ENCODE results near the gene PCDHGB7. TPM values are rescaled to one million over a fixed set of nuclear protein-coding genes. Genes with fewer than 3 reads are reported as not detected.
"Not testable (repeated sequence)": the region's sequence is repeated elsewhere in the genome, so short reads cannot be mapped to it uniquely, and the experiment has no call there.

The PCDHGB7 gene
- total RNA-seq, 6 experiments from 2014 or later, result 5.8 to 21.7 (median 6.8) TPM

DNA sequence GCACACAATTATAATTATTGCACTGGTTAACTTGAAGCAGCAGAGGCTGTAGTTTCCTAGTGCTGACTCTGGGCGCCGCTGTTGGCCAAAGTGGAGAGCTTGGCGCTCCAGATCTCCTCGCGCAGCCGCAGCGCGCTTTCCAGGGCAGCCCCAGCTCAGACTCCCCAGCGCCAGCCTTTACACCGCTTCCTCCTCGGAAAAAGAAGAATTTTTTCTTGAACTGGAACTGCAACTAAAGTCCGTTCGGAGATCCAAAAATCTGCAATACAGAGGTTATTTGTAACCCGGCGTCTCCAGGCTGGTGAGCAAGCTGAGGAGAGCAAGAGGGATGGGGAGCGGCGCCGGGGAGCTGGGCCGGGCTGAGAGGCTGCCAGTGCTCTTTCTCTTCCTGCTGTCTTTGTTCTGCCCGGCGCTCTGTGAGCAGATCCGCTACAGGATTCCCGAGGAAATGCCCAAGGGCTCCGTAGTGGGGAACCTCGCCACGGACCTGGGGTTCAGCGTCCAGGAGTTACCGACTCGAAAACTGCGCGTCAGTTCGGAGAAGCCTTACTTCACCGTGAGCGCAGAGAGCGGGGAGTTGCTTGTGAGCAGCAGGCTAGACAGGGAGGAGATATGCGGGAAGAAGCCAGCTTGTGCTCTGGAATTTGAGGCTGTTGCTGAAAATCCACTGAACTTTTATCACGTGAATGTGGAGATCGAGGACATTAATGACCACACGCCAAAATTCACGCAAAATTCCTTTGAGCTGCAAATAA lies 29.7 kb upstream of the PCDHGB7 start, which contains the start of gene PCDHGB4:
Gene PCDHGB4 (plus strand): TSS at position 142 of the 755 bp plus-strand sequence. CDS start 187 bp downstream, at position 329.
- peaks cover 76% of the 10 kb centered on the region for H3K9me3 Mint-ChIP-seq
- peak within 1 kb of the TSS; percentile 79 for H3K4me3 Mint-ChIP-seq
- TF ChIP-seq, protein P1, sequence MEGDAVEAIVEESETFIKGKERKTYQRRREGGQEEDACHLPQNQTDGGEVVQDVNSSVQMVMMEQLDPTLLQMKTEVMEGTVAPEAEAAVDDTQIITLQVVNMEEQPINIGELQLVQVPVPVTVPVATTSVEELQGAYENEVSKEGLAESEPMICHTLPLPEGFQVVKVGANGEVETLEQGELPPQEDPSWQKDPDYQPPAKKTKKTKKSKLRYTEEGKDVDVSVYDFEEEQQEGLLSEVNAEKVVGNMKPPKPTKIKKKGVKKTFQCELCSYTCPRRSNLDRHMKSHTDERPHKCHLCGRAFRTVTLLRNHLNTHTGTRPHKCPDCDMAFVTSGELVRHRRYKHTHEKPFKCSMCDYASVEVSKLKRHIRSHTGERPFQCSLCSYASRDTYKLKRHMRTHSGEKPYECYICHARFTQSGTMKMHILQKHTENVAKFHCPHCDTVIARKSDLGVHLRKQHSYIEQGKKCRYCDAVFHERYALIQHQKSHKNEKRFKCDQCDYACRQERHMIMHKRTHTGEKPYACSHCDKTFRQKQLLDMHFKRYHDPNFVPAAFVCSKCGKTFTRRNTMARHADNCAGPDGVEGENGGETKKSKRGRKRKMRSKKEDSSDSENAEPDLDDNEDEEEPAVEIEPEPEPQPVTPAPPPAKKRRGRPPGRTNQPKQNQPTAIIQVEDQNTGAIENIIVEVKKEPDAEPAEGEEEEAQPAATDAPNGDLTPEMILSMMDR (IDR thresholded peaks at IDR 0.05), result peak; percentile 57
- not testable (repeated sequence) for H3K27ac Mint-ChIP-seq; H3K27me3 Mint-ChIP-seq (ENCODE audit: insufficient read depth); DNase-seq
- peaks cover 26% of the 10 kb centered on the region for H3K4me1 Mint-ChIP-seq (ENCODE audit: low read depth)
- H3K36me3 Mint-ChIP-seq (ENCODE audit: low read depth), result peaks cover 58% of the 10 kb centered on the region

DNA sequence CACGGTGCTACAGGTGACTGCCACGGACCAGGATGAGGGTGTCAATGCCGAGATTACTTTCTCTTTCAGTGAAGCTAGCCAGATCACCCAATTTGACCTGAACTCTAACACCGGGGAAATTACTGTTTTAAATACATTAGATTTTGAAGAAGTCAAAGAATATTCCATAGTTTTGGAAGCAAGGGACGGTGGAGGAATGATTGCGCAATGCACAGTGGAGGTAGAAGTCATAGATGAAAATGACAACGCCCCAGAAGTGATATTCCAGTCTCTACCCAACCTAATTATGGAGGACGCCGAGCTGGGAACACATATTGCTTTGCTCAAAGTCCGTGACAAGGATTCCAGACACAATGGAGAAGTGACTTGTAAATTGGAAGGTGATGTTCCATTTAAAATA lies 28.8 kb upstream of the PCDHGB7 start:
- peak overlapping the region; percentile 67; the same call in 1 of the 2 replicates for H3K4me3 Mint-ChIP-seq
- peaks cover 21% of the 10 kb centered on the region for H3K4me1 Mint-ChIP-seq (ENCODE audit: low read depth)
- H3K27ac Mint-ChIP-seq, result no peak overlapping the region
- TF ChIP-seq, protein P1 (IDR thresholded peaks at IDR 0.05), result no peak
- H3K9me3 Mint-ChIP-seq, result peaks cover 73% of the 10 kb centered on the region
- no peak for DNase-seq
- H3K27me3 Mint-ChIP-seq (ENCODE audit: insufficient read depth), result no peaks in the 10 kb centered on the region; the same call in 1 of the 2 replicates
- peaks cover 57% of the 10 kb centered on the region for H3K36me3 Mint-ChIP-seq (ENCODE audit: low read depth)

DNA sequence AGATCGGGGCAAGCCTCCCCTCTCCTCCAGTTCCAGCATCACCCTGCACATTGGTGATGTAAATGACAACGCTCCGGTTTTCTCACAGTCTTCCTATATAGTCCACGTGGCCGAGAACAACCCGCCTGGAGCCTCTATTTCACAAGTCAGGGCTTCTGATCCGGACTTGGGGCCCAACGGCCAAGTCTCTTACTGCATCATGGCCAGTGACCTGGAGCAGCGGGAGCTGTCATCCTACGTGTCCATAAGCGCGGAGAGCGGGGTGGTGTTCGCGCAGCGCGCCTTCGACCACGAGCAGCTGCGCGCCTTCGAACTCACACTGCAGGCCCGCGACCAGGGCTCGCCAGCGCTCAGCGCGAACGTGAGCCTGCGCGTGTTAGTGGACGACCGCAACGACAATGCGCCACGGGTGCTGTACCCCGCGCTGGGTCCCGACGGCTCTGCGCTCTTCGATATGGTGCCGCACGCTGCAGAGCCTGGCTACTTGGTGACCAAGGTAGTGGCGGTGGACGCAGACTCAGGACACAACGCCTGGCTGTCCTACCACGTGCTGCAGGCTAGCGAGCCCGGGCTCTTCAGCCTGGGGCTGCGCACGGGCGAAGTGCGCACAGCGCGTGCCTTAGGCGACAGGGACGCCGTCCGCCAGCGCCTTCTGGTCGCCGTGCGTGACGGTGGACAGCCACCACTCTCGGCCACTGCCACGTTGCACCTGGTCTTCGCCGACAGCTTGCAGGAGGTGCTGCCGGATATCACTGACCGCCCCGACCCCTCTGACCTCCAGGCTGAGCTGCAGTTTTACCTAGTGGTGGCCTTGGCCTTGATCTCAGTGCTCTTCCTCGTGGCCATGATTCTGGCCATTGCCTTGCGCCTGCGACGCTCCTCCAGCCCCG lies 28.1 kb upstream of the PCDHGB7 start:
- Mint-ChIP-seq H3K27me3 (ENCODE audit: insufficient read depth) (no peaks in the 10 kb centered on the region; the same call in 1 of the 2 replicates), H3K4me1 (ENCODE audit: low read depth) (peaks cover 21% of the 10 kb centered on the region), H3K27ac (no peak overlapping the region), H3K4me3 (peak overlapping the region; percentile 51; the same call in 1 of the 2 replicates), H3K36me3 (ENCODE audit: low read depth) (peaks cover 59% of the 10 kb centered on the region), H3K9me3 (peaks cover 73% of the 10 kb centered on the region)
- TF ChIP-seq, protein P1 (IDR thresholded peaks at IDR 0.05), result no peak
- DNase-seq, result no peak

DNA sequence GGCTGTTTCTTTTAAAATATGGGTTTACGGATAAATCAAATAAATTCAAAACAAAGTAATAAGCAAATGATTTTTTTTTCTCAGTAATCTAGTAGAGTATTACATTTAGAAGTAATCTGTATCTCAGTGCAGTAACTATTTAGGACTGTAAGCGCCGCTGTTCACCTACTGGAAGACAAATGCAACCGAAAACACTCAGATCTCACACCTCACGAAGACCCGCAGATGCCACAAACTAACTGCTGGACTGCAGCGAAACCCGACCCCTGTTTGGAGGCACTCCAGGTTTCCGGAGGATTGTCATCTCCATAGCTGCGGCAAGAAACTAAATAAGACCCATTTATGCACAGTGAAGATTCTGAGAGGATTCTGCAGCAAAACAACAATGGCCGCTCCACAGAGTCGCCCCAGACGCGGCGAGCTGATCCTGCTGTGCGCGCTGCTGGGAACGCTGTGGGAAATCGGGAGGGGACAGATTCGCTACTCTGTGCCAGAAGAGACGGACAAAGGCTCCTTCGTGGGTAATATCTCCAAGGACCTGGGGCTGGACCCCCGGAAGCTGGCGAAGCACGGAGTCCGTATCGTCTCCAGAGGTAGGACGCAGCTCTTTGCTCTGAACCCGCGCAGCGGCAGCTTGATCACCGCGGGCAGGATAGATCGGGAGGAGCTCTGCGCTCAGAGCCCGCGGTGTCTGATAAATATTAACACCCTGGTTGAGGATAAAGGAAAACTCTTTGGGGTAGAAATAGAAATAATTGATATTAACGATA lies 24.9 kb upstream of the PCDHGB7 start, which contains the start of gene PCDHGA8:
Gene PCDHGA8 (plus strand): TSS at position 205 of the 770 bp plus-strand sequence. CDS start 181 bp downstream, at position 386.
- Mint-ChIP-seq H3K36me3 (ENCODE audit: low read depth) (peaks cover 48% of the 10 kb centered on the region), H3K9me3 (peaks cover 67% of the 10 kb centered on the region), H3K27me3 (ENCODE audit: insufficient read depth) (no peaks in the 10 kb centered on the region; the same call in 1 of the 2 replicates), H3K4me1 (ENCODE audit: low read depth) (peaks cover 14% of the 10 kb centered on the region), H3K4me3 (no peak within 1 kb of the TSS), H3K27ac (no peak within 1 kb of the TSS)
- no peak for DNase-seq
- TF ChIP-seq, protein P1 (IDR thresholded peaks at IDR 0.05), result peak; percentile 57

DNA sequence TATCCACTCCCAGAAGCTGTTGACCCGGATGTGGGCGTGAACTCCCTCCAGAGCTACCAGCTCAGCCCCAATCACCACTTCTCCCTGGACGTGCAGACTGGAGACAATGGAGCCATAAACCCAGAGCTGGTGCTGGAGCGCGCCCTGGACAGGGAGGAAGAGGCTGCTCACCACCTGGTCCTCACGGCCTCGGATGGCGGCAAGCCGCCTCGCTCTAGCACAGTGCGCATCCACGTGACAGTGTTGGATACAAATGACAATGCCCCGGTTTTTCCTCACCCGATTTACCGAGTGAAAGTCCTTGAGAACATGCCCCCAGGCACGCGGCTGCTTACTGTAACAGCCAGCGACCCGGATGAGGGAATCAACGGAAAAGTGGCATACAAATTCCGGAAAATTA lies 24.2 kb upstream of the PCDHGB7 start:
- H3K9me3 Mint-ChIP-seq, result peaks cover 65% of the 10 kb centered on the region
- H3K27me3 Mint-ChIP-seq (ENCODE audit: insufficient read depth), result no peaks in the 10 kb centered on the region; the same call in 1 of the 2 replicates
- TF ChIP-seq, protein P1 (IDR thresholded peaks at IDR 0.05), result no peak
- no peak overlapping the region for H3K27ac Mint-ChIP-seq
- no peak for DNase-seq
- peaks cover 46% of the 10 kb centered on the region for H3K36me3 Mint-ChIP-seq (ENCODE audit: low read depth)
- H3K4me3 Mint-ChIP-seq, result no peak overlapping the region
- peaks cover 13% of the 10 kb centered on the region for H3K4me1 Mint-ChIP-seq (ENCODE audit: low read depth)

DNA sequence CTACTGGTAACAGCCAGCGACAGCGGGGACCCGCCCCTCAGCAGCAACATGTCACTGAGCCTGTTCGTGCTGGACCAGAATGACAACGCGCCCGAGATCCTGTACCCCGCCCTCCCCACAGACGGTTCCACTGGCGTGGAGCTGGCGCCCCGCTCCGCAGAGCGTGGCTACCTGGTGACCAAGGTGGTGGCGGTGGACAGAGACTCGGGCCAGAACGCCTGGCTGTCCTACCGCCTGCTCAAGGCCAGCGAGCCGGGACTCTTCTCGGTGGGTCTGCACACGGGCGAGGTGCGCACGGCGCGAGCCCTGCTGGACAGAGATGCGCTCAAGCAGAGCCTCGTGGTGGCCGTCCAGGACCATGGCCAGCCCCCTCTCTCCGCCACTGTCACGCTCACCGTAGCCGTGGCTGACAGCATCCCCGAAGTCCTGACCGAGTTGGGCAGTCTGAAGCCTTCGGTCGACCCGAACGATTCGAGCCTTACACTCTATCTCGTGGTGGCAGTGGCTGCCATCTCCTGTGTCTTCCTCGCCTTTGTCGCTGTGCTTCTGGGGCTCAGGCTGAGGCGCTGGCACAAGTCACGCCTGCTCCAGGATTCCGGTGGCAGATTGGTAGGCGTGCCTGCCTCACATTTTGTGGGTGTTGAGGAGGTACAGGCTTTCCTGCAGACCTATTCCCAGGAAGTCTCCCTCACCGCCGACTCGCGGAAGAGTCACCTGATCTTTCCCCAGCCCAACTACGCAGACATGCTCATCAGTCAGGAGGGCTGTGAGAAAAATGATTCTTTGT lies 22.9 kb upstream of the PCDHGB7 start:
- not testable (repeated sequence) for H3K27me3 Mint-ChIP-seq (ENCODE audit: insufficient read depth); H3K4me1 Mint-ChIP-seq (ENCODE audit: low read depth)

More for the DNA sequence above, 22.9 kb upstream of the PCDHGB7 start:
- Mint-ChIP-seq H3K36me3 (ENCODE audit: low read depth) (peaks cover 47% of the 10 kb centered on the region), H3K9me3 (peaks cover 65% of the 10 kb centered on the region)
- not testable (repeated sequence) for DNase-seq, H3K27ac Mint-ChIP-seq, H3K4me3 Mint-ChIP-seq
